CD1c-positive myeloid dendritic cell (primary cell): ENCODE data around the gene SOAT2.

Experiments
- DNase-seq: peaks from one replicate; pipeline ENCODE4 v3.0.0-alpha.2; 2016; ENCODE audit errors: extremely low spot score

Gene SOAT2

DNA sequence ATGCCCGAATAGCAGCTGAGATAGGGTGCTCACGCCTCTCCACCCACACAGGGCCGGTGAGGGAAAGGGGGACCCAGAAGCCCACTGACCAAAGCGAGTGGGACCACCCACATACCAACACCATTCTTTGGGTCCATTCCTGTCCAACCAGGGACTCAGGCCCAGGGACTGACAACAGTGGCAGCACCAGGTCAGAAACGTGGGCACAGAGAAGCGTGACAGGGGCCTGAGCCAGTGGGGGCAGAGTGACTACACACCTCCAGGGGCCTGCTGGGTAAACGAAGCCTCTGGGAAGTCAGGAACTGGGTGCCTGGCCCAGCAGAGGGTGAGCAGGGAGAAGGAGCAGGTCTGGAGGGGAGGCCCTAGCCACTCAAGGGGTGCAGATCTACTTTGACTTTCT lies 37.8 kb upstream of the SOAT2 start:
- DNase-seq, result no peak

DNA sequence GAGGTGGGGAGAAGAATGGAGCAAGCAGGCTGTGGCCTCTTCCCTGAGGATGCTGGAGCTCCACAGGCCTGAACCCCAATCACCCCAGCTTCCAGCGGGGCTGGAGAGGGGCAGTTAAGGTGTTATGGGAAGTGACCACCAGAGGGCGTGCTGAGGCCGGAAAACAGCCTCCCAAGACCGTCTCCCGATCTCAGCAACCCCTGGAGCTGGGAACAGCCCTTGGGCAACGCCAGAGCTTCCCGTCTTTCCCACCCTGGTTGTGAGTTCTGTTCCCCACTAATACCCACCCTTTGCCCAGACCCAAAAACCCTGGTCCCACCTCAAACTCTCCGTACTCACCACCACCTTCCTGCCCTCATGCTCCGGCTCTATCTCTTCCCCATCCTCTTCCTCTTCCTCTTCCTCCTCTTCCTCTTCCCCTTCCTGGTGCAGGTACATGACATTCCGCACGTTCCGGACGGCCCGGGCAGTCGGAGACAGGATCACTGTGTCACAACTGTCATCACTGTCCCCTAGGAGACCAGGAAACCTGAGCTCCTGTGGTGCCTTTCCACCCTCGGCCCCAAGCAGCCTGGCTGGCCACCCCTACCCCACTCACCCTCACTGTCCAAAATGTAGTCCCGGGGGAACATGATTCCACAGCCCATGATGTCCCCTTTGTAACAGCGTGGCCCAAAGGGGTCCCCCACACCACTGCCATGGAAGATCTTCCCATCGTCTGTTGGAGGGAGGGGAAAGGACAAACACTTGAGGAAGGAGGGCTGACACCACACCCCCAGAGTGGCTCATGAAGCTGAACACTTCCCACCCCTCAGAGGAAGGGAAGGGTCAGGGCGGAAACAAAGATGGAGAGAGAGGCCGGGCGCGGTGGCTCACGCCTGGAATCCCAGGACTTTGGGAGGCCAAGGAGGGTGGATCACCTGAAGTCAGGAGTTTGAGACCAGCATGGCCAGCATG lies 37.0 kb upstream of the SOAT2 start:
- peak; percentile 79 for DNase-seq

DNA sequence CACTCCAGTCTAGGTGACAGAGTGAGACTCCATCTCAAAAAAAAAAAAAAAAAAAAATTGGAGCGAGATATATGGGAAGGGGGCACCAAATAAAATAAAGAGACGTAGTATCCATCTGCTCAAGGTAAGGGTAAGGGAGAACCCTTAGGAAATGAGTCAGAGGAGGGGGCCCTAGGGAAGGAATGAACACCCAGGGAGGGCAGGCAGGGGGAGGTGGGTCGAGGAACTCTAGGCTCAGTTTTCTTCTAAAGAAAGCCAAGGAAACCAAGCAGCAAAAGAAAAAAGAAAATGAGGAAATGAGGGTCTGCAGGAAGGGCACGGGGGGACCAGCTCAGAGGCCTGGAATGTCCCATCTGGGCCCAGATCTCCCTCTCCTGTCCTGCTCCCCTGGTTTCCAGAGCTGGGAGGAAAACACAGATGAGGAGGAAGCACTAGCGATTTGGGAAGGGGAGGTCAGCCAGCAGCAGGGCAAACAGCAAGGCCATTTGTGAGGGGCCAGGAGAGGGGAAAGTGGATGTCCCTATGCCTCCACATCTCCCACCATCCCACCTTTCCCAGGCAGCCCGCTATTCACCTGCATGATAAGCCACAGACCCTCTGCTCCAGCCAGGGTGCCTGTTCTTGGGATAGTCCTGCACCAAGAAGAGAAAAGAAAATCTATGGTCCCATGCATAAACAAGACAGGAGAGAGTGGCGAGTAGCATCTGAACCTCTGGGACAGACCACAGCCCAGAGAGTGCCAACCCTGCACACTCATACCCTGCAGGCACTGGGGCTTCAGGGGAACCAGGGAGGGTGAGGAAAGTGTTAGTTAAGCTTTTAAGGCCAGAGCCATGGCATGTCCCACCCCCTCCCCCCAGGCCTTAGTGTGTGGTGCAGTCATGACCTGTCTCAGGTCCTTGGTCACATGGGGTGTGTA lies 36.0 kb upstream of the SOAT2 start:
- no peak for DNase-seq

DNA sequence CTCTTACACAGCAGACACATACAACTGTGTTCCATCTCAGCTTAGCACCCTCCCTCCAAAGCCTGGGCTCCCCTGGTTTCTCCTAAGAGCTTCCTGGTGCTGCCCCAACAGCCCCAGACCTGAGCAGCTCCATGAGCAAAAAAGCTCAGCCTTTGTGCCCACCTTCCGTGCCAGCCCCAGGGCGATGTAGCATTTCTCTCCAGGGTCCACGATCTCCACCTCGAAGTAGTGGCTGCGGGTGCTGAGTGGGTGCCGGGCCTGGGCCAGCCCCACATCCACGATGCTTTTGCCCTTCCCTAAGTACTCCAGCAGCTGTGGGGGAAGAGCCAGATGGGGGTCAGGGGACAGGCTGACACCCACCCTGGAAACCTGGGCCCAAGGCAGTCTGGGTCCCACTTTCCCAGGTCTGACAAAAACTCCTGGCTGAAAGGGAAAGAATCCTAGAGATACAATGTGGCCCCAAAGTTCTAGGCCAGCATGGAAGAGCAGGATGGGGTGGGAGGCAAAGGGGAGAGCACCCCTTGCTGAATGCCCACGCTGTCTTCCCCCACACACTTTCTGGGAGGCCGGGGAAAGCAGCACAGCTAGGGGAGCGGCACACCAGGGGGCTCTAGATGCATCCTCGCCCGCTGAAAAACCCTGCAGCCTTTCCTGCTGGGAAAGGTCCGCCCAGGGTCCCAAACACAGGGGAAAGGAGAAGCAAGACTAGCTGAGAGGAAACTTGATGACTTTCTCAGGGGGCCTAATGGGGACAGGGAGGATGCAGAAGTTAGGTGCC lies 35.1 kb upstream of the SOAT2 start:
- no peak for DNase-seq

DNA sequence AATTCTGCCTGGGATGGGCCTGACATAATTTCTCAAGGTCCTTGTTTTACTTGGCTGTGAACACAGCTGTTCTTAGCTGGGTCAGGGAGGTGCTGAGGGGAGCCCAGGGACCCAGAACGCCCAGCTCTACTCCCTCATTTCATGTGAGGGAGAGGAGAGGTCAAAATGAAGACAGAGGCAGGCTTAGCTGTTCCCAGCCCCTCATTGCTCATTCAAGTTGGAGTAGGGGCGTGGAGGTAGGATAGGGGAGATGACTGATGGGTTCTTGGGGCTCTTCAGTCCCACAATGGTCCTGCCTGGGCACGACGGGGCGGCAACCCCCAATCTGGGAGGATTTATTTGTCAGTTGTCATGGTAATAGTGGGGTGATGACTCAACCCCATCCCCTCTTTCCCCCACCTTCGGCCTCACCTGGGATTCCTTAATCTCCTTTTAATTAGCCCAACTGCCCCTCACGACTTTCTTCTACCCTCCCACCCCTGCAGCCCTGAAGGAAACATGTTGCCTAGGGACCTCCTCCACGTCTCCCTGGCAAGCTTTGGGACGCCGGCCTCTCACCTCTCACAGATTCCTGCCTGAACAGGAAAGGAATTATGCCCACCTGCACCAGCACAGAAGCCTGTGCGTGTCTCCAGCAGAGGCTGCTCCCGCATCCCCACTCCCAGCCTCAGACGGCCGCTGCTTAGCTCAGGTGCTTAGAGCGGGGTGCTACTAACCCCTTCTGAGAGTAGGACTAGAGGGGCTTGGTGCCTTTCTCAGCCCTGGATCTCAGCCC lies 34.3 kb upstream of the SOAT2 start:
- DNase-seq, result no peak

DNA sequence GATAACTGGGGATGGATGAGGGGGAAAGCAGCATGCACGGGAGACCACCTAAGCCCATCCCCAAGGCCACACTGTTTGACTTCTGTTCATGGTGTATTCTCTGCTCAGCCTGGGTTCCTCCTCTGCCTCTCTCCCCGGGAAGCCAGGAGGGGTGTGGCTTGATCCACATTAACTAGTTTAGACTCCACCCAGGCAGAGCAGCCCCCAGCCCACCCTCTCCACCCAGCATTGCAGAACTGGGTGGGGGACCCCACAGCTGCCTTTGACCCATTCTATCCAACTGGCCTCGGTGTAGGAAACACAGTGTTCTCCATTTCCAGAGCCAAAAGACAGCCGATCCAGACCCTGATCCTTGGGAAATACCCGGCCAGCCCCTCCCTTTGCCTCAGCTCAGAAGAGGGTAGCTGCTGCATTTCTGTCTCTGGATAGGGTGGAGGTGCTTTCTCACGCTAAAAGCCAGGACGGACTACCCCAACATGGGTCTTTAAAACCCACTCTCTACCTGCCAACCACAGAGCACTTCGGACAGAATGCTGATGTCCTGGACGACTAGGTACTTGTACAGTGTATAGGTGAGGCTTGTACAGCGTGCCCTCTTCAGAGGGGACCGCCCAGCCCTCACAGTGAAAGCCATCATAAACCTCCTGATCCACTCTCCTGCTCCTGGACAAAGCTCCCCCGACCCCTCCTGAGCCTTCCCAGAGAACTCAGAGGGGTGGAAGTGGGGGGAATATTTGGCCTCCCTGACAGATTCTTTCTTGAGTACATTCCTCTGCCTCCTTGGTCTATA lies 33.5 kb upstream of the SOAT2 start:
- no peak for DNase-seq

DNA sequence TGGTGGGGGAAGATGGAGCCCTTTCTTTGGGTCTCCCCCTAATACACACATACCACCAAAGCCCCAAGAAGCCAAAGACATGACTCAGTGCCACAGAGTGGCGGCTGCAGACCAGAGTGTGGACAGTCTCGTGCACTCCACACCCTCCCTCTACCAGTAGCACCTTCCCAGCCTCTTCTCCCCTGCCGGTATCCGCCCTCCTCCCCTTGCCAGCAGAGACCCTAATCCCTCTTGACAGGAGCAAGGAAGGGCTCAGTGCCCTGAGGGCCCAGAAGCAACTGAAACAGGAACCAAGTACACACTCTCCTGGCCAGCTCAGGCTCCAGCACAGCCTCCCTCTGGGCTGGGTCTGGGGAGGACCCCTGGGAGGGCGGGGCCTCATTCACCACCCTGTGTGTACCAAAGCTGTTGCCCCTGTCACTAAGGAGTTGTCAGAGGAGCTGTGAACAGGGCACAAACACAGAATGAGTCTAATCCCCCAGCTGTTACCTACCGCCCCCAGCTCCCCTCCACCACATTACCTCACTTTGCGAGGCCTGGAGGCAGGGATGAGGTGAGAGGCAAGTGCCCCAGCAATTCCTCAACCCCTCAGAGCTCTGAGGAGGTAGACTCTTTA lies 32.3 kb upstream of the SOAT2 start:
- DNase-seq, result no peak

DNA sequence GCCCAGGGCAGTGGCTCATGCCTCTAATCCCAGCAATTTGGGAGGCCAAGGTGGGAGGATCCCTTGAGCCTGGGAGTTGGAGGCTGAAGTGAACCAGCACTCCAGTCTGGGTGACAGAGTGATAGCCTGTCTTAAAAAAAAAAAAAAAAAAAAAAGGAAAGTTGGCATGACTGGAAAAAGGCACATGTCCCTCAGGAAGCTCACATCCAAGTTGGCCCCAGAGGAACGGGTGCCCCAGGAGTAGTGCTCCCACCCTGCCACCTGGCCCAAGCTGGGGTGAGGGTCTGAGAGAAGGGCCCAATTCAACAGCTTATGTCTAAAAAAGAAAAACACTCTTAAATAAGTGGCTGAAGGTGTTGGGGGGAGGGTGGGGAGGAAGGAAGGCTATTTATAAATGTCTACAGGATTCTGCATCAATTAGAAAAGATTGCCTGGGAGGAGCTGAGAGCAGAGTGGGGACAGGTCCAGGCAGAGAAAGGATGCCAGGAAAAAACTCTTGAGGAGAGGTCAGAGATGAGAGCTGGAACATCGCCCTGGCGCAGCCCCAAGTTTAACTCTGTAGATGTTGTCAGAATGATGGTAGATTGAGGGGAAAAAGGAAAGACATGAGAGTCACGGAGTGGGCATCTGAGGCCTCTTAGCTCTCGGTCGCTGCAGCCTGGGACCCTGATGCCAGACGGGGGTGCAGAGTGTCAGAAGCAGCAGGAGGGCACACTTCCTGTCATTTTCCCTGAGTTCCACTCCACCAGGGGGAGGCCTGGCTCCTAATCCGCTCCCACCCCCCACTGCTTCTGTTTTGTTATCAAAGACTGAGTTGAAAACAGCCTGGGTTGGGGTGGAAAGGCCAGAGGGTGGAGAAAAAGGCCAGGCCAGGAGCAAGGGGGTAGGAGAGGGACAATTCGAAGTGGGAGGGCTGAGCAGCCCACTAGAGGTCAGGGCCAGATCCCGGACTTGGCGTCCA lies 31.4 kb upstream of the SOAT2 start:
- DNase-seq, result no peak

DNA sequence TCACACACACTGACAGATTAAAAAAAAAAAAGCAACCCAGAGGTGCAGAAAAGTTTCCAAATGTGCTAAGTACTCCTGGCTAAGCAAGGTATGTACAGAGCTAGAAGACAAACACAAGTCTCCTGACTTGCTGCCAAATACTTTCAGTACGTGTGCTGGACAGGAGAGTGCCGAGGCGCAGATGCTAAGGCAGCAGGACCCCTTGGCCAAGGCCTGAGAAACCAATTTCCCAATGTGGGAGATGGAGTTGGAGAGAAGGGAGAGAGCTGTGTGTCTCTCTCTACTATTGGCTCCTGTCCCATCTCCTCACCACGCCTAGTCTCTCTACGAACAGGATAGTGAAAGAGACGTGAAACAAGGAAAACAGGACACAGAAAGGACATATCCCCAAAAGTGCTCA lies 29.4 kb upstream of the SOAT2 start:
- no peak for DNase-seq

DNA sequence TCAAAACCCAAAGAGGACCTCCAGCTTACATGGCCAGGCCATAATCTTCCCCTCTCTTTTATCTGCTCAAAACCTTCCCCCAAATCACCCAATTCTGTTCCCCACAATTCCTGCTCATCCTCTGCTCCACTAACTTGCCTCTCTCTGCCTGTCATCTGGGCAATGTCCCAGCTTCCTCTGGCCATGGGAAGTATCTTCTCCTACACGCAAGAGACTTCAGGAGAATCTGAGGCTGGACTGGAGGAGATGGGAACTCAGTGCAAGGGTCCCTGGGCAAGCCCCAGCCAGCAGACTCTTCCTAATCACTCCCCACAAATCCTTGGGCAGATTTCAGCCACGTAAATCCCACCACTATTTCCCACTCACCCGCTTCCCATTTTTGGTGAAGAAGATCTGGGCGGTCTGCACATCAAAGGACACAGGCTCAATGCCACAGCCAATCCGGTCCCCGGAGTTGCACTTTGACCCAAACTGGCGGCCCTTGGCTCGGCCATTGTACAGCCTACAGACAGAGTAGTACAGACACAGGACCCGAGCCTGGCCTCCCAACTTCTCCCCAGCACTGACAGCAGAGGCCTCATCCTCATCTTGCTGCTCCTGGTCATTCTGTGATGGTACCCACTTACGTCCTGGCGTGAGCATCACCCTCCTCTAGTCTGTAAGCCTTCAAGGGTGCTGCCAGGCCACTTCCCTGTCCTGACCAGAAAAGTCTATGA lies 28.8 kb upstream of the SOAT2 start:
- DNase-seq, result no peak

DNA sequence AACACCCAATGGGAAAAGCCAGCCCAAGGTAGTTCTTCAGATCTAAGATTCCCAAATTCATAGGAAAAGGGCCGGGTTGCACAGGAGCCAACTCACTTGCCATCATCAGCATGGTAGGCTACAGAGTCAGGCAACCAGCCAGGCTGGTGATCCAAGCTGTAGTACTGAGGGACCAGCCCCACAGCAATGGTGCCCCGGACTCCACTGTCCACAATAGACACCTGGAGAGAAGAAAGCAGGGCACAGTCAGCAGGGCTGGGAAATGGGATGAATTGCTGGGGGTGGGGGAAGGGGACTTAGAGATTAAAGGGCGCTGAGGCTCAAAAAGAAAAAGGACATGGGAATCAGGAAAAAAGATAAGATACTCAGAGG lies 28.3 kb upstream of the SOAT2 start:
- DNase-seq, result no peak

DNA sequence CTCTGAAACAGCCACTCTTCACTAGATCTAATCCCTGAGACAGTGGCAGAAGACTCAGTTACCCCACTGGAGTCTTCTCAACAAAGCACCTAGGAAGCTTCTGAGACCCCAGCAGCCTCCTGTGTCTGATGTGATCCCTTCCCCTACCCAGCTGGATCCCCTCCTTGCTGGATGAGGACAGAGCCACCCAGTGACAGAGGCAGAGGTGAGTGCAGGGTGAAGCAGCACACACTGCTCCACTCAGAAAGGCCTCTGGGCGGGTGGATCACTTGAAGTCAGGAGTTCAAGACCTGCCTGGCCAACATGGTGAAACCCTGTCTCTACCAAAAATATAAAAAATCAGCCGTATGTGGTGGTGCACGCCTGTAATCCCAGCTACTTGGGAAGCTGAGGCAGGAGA lies 26.8 kb upstream of the SOAT2 start:
- no peak for DNase-seq

DNA sequence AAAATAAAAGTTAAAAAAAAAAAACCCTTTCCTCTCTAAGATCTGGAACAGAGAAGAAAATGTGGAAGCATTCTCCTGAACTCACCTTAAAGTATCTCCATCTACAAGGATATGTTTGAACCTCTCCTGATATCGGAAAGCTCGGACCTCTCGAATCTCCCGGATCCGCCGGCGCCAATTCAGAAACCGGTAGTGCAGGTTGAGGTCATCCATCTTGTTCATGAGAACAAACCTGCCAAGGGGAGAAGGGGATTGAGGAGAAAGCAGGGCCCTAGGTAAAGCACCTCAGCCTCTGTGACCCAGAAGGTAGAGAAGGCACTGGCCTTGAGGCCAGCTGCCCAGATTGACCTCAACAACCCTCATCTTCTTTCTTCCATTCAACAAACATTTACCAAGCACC lies 26.3 kb upstream of the SOAT2 start:
- DNase-seq, result no peak

DNA sequence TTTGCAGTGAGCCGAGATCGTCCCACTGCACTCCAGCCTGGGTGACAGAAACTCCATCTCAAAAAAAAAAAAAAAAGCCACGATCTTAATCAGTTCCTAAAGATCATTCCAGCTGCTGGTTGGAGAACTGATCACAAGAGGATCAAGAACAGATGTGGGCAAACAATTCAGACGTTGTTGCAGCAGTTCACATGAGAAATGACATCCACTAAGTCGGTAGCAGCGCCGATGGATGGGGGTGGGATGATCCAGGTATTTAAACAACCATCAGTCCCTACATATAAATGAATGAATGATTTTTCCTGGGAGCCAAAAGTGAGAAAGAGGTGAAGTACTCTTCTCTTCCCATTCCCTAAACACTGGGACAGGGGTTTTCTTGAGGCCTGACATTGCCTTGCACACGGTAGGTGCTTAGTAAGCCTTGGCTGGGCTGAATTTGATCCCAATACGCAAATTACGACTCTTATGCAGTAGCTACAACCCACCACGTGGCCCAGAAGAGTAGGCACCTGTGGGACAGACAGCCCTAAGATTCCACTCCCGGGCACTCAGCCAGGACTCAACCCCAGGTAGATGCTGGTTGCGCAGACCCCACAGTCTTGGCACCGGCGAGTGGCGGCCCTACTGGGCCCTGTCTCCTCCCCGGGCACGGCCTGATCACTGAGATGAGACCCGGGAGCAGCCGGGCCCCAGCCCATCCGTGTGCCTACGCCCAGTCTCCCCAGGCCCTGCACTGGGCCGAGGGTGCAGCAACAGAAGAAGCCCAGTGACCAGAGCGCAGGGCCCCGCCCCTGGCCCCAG lies 24.7 kb upstream of the SOAT2 start:
- no peak for DNase-seq

DNA sequence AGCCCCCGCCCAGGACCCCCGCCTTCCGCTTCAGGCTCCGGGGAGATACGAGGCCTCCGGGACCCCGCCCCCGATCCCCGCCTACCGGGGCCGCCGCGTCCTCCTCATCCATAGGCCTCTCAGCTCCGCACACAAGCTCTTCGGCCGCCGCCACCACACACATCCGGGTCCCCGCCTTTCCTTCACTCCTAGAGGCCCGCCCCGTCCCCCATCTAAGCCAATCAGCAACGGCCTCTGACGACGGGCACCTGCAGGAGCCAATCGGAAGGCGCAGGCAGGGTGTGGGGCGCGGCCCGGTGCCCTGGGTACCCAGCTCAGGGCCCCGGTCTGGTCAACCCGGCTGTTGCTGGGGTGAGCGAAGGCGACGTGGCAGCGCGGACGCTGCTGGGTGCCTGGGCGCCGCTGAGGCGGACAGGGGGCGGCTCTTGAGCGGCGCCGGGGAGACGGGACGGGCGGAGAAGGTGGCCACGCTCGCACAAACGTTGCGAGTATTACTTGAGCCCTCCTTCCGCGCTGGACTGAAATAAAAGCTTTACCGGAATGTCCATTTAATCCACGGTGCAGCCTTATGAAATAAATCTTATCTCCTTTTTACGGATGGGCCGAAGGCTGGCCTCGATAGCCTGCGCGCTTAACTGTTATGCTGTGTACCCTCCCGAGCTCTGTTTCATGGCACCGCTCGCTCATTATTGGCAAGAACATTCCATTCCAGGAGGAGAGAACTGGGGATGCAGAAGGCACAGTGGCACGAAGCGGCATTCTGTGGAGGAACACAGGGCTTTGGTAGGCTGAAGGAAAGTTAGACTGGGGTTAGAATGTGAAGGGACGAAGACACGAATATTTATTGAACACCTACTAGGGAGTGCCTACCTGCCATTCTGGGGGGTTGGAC lies 23.8 kb upstream of the SOAT2 start, which contains the start of gene SPRYD3:
Gene SPRYD3, minus strand, starts transcription at position 165 of the 892 bp plus-strand sequence. Its CDS starts 57 bp downstream, at position 108.
- peak; percentile 98 for DNase-seq

DNA sequence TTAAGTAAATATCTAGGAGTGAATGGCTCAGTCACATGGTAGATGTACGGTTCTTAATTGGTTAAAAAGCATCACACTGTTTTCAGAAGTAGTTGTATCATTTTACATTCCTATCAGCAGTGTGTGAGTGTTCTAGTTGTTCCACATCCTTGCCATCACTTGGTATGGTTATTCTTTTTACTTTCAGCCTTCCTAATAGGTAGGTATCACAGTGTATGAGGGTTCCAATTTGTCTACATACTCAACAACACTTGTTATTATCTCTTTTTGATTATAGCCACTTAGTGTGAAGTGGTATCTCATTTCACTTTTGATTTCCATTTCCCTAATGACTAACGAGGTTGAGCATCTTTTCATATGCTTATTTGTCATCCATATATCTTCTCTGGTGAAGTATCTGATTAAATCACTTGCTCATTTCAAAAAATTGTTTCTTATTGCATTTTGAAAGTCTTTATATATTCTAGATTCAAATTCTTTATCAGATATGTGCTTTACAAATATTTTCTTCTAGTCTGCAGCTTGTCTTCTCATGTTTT lies 20.6 kb upstream of the SOAT2 start:
- DNase-seq, result no peak
